ENCODE measurements around the gene WDR75. TPM values are rescaled to one million over a fixed set of nuclear protein-coding genes. Genes with fewer than 3 reads are reported as not detected.
"Not testable (repeated sequence)": the region's sequence is repeated elsewhere in the genome, so short reads cannot be mapped to it uniquely, and the experiment has no call there.

The WDR75 gene
- total RNA-seq, 1 experiment from 2014 or later: 82.7 TPM

- Histone ChIP-seq H3K36me3 (ENCODE audit: insufficient read depth, low read length) (no peaks in the 10 kb centered on the region), H3K27me3 (ENCODE audit: low read length) (no peaks in the 10 kb centered on the region), H2AFZ (ENCODE audit: low read length) (no peak overlapping the region), H3K9me2 (replicated peaks; ENCODE audit: insufficient read depth, low read length) (no peaks in the 10 kb centered on the region), H3K4me3 (ENCODE audit: low read length) (no peak overlapping the region), H3K79me2 (ENCODE audit: low read length) (no peaks in the 10 kb centered on the region), H3K9ac (ENCODE audit: low read length) (no peak overlapping the region), H3K27ac (ENCODE audit: low read length) (no peak overlapping the region), H3K4me1 (ENCODE audit: low read length) (no peaks in the 10 kb centered on the region), H3K4me2 (ENCODE audit: low read depth, low read length, poor library complexity, severe bottlenecking) (no peak overlapping the region), H3K9me3 (ENCODE audit: low read length) (no peaks in the 10 kb centered on the region), H4K20me1 (ENCODE audit: insufficient read depth, low read depth, low read length) (no peaks in the 10 kb centered on the region)
- DNase-seq: no peak
Measured at GRCh38 chr2:189427872-189428271, 13.4 kb upstream of the WDR75 start.

DNA sequence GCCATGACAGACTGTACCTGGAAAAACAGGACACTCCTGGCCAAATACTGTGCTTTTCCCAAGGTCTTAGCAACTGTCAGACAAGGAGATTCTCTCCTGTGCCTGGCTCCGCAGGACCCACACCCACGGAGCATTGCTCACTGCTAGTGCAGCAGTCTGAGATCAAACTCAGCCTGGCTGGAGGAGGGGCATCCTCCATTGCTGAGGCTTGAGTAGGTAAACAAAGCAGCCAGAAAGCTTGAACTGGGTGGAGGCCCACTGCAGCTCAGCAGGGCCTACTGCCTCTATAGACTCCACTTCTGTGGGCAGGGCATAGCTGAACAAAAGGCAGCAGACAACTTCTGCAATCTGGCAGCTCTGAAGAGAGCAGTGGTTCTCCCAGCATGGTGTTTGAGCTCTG is 10.8 kb upstream of the WDR75 start:
- not testable (repeated sequence) for H3K4me1 ChIP-seq (ENCODE audit: low read length); H3K9me2 ChIP-seq (replicated peaks; ENCODE audit: insufficient read depth, low read length); H3K4me3 ChIP-seq (ENCODE audit: low read length); H3K36me3 ChIP-seq (ENCODE audit: insufficient read depth, low read length); DNase-seq; H3K4me2 ChIP-seq (ENCODE audit: low read depth, low read length, poor library complexity, severe bottlenecking); H3K9ac ChIP-seq (ENCODE audit: low read length); H3K27me3 ChIP-seq (ENCODE audit: low read length); H3K79me2 ChIP-seq (ENCODE audit: low read length); H4K20me1 ChIP-seq (ENCODE audit: insufficient read depth, low read depth, low read length); H2AFZ ChIP-seq (ENCODE audit: low read length); H3K9me3 ChIP-seq (ENCODE audit: low read length); H3K27ac ChIP-seq (ENCODE audit: low read length)

GRCh38 chr2:189435803-189436202 is 5.5 kb upstream of the WDR75 start:
- H3K27me3 ChIP-seq (ENCODE audit: low read length); H3K27ac ChIP-seq (ENCODE audit: low read length); H3K36me3 ChIP-seq (ENCODE audit: insufficient read depth, low read length); H3K9me2 ChIP-seq (replicated peaks; ENCODE audit: insufficient read depth, low read length); H4K20me1 ChIP-seq (ENCODE audit: insufficient read depth, low read depth, low read length); H2AFZ ChIP-seq (ENCODE audit: low read length); H3K9me3 ChIP-seq (ENCODE audit: low read length); H3K4me3 ChIP-seq (ENCODE audit: low read length); H3K79me2 ChIP-seq (ENCODE audit: low read length); DNase-seq; H3K4me2 ChIP-seq (ENCODE audit: low read depth, low read length, poor library complexity, severe bottlenecking); H3K9ac ChIP-seq (ENCODE audit: low read length): not testable (repeated sequence)
- H3K4me1 ChIP-seq (ENCODE audit: low read length): peaks cover 17% of the 10 kb centered on the region

DNA sequence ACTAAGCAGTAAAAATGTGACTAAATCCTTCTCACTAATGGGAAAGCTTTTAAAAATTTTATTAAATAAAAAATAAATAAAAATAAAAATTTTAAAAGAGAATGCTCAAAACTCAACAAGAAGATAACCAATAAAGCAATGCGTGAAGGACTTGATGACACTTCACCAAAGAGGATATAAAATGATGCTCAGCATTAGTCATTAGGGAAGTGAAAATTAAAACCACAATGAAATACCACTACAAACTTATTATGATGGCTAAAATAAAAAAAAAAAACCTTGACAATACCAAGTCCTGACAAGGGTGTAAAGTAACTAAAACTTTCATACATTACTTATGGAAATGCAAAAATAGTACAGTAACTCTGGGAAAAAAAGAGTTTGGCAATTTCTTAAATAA is 3.3 kb upstream of the WDR75 start:
- Histone ChIP-seq H3K9ac (ENCODE audit: low read length) (no peak overlapping the region), H2AFZ (ENCODE audit: low read length) (no peak overlapping the region), H4K20me1 (ENCODE audit: insufficient read depth, low read depth, low read length) (no peaks in the 10 kb centered on the region), H3K36me3 (ENCODE audit: insufficient read depth, low read length) (peaks cover under 1% of the 10 kb centered on the region; the same call in 1 of the 2 replicates), H3K9me3 (ENCODE audit: low read length) (no peaks in the 10 kb centered on the region), H3K4me3 (ENCODE audit: low read length) (no peak overlapping the region), H3K9me2 (replicated peaks; ENCODE audit: insufficient read depth, low read length) (no peaks in the 10 kb centered on the region), H3K4me2 (ENCODE audit: low read depth, low read length, poor library complexity, severe bottlenecking) (no peak overlapping the region), H3K4me1 (ENCODE audit: low read length) (peaks cover 25% of the 10 kb centered on the region), H3K27ac (ENCODE audit: low read length) (no peak overlapping the region), H3K27me3 (ENCODE audit: low read length) (no peaks in the 10 kb centered on the region), H3K79me2 (ENCODE audit: low read length) (peaks cover 17% of the 10 kb centered on the region)
- no peak for DNase-seq

DNA sequence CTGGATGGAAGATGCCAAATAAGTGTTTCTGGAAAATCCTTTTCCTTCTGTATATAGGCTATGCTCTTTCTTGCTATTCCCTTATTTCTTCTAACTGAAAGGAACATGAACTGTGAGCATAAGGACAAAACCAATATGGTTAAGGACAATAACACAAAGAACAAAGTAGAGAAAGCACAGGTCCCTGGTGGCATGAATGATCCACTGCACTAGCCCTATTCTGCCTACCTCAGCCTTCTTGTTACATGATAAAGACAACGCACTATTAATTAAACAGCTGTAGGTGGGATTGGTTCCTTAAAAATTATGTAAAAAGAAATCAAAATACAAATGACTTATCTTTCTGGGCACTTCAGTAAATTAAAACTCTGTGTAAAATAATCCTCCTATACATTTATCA is 1.9 kb upstream of the WDR75 start:
- no peak overlapping the region for H3K9ac ChIP-seq (ENCODE audit: low read length)
- no peaks in the 10 kb centered on the region for H3K9me3 ChIP-seq (ENCODE audit: low read length)
- H3K27ac ChIP-seq (ENCODE audit: low read length): no peak overlapping the region
- no peak for DNase-seq
- peaks cover 39% of the 10 kb centered on the region for H3K4me1 ChIP-seq (ENCODE audit: low read length)
- H3K79me2 ChIP-seq (ENCODE audit: low read length): peaks cover 31% of the 10 kb centered on the region
- H2AFZ ChIP-seq (ENCODE audit: low read length): no peak overlapping the region
- H3K4me2 ChIP-seq (ENCODE audit: low read depth, low read length, poor library complexity, severe bottlenecking): no peak overlapping the region
- H3K36me3 ChIP-seq (ENCODE audit: insufficient read depth, low read length): peaks cover 13% of the 10 kb centered on the region; the same call in 1 of the 2 replicates
- 0 out of 2 replicates have a peak, but pooled peaks cover 3% of the 10 kb centered on the region for H4K20me1 ChIP-seq (ENCODE audit: insufficient read depth, low read depth, low read length)
- no peaks in the 10 kb centered on the region for H3K27me3 ChIP-seq (ENCODE audit: low read length)
- no peak overlapping the region for H3K4me3 ChIP-seq (ENCODE audit: low read length)
- no peaks in the 10 kb centered on the region for H3K9me2 ChIP-seq (replicated peaks; ENCODE audit: insufficient read depth, low read length)

DNA sequence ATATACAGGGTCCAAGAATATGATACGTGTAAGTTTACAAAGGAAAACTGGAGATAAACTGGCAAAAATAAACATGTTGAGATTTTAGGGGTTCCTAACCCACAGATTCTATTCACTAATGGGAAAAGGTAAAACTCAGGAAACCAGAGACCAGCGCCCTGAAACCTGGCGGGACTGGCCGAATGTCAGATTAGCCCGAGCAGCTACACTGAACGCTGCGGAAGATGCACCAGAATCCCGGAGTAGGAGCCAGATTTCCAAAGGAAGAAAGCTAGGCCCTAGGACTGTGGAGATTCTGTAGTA is 679 bp upstream of the WDR75 start:
- H4K20me1 ChIP-seq (ENCODE audit: insufficient read depth, low read depth, low read length): 0 out of 2 replicates have a peak, but pooled peaks cover 7% of the 10 kb centered on the region
- peak overlapping the region; percentile 89 for H3K4me3 ChIP-seq (ENCODE audit: low read length)
- H3K4me1 ChIP-seq (ENCODE audit: low read length): peaks cover 42% of the 10 kb centered on the region
- H3K9me3 ChIP-seq (ENCODE audit: low read length): no peaks in the 10 kb centered on the region
- H3K4me2 ChIP-seq (ENCODE audit: low read depth, low read length, poor library complexity, severe bottlenecking): peak overlapping the region; percentile 91
- peak overlapping the region; percentile 72 for H3K27ac ChIP-seq (ENCODE audit: low read length)
- no peak for DNase-seq
- H3K36me3 ChIP-seq (ENCODE audit: insufficient read depth, low read length): peaks cover 25% of the 10 kb centered on the region; the same call in 1 of the 2 replicates
- H3K9ac ChIP-seq (ENCODE audit: low read length): peak overlapping the region; percentile 80
- peaks cover 44% of the 10 kb centered on the region for H3K79me2 ChIP-seq (ENCODE audit: low read length)
- no peaks in the 10 kb centered on the region for H3K27me3 ChIP-seq (ENCODE audit: low read length)
- no peaks in the 10 kb centered on the region for H3K9me2 ChIP-seq (replicated peaks; ENCODE audit: insufficient read depth, low read length)
- H2AFZ ChIP-seq (ENCODE audit: low read length): peak overlapping the region; percentile 93

DNA sequence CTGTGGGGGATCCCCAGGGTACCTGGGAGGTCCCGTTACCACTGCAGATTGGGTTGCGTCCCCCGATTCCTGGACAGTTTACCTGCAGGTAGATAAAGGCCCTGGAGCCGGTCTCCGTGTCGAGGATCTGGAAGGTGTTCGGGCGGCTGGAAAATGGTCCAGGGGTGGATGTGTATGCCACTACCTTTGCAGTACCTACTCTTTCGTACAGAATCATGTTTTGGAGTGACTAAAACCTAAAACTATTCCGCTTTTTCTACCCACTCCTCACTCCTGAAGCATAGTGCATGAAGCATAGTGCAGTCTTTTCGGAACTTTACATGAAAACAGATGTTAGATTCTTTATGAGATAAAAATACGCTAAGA is 418 bp downstream of the WDR75 start:
- Histone ChIP-seq H3K4me1 (ENCODE audit: low read length) (peaks cover 42% of the 10 kb centered on the region), H3K9ac (ENCODE audit: low read length) (peak overlapping the region; percentile 80), H2AFZ (ENCODE audit: low read length) (peak overlapping the region; percentile 93; the same call in 1 of the 2 replicates), H3K27me3 (ENCODE audit: low read length) (no peaks in the 10 kb centered on the region), H3K27ac (ENCODE audit: low read length) (peak overlapping the region; percentile 72; the same call in 1 of the 2 replicates), H4K20me1 (ENCODE audit: insufficient read depth, low read depth, low read length) (0 out of 2 replicates have a peak, but pooled peaks cover 14% of the 10 kb centered on the region), H3K9me2 (replicated peaks; ENCODE audit: insufficient read depth, low read length) (no peaks in the 10 kb centered on the region), H3K36me3 (ENCODE audit: insufficient read depth, low read length) (peaks cover 30% of the 10 kb centered on the region), H3K79me2 (ENCODE audit: low read length) (peaks cover 55% of the 10 kb centered on the region), H3K9me3 (ENCODE audit: low read length) (no peaks in the 10 kb centered on the region), H3K4me3 (ENCODE audit: low read length) (peak overlapping the region; percentile 89), H3K4me2 (ENCODE audit: low read depth, low read length, poor library complexity, severe bottlenecking) (peak overlapping the region; percentile 91)
- no peak for DNase-seq

GRCh38 chr2:189442468-189442867 is 1.2 kb downstream of the WDR75 start:
- Histone ChIP-seq H4K20me1 (ENCODE audit: insufficient read depth, low read depth, low read length) (peaks cover 17% of the 10 kb centered on the region; the same call in 1 of the 2 replicates), H2AFZ (ENCODE audit: low read length) (no peak overlapping the region), H3K4me3 (ENCODE audit: low read length) (peak overlapping the region; percentile 89), H3K27me3 (ENCODE audit: low read length) (no peaks in the 10 kb centered on the region), H3K27ac (ENCODE audit: low read length) (no peak overlapping the region), H3K36me3 (ENCODE audit: insufficient read depth, low read length) (peaks cover 37% of the 10 kb centered on the region), H3K4me1 (ENCODE audit: low read length) (peaks cover 38% of the 10 kb centered on the region), H3K9me2 (replicated peaks; ENCODE audit: insufficient read depth, low read length) (no peaks in the 10 kb centered on the region), H3K9ac (ENCODE audit: low read length) (peak overlapping the region; percentile 80), H3K9me3 (ENCODE audit: low read length) (no peaks in the 10 kb centered on the region), H3K79me2 (ENCODE audit: low read length) (peaks cover 62% of the 10 kb centered on the region), H3K4me2 (ENCODE audit: low read depth, low read length, poor library complexity, severe bottlenecking) (peak overlapping the region; percentile 91)
- no peak for DNase-seq

DNA sequence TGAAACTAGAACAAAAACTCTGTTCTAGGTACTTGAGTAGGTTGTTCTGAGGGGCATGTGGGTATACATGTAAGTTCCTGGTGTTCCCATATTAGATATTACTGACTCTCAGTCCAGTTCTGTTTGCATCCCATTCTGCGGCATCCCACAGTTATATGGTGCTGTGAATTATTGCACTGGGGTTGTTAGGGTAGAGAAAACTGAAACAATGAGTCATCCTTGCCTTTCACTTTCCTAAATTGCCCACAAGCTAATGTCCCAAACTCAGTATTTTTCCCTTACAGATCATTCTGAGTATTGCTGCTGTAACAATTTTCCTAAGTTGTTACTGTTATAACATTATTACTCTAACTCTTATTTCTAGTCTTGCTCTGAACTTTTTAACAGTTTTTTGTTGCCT is 3.0 kb downstream of the WDR75 start:
- H4K20me1 ChIP-seq (ENCODE audit: insufficient read depth, low read depth, low read length): peaks cover 17% of the 10 kb centered on the region; the same call in 1 of the 2 replicates
- no peak overlapping the region for H3K9ac ChIP-seq (ENCODE audit: low read length)
- no peaks in the 10 kb centered on the region for H3K27me3 ChIP-seq (ENCODE audit: low read length)
- no peak for DNase-seq
- H3K27ac ChIP-seq (ENCODE audit: low read length): no peak overlapping the region
- peaks cover 33% of the 10 kb centered on the region for H3K4me1 ChIP-seq (ENCODE audit: low read length)
- no peak overlapping the region for H2AFZ ChIP-seq (ENCODE audit: low read length)
- no peaks in the 10 kb centered on the region for H3K9me2 ChIP-seq (replicated peaks; ENCODE audit: insufficient read depth, low read length)
- no peak overlapping the region for H3K4me2 ChIP-seq (ENCODE audit: low read depth, low read length, poor library complexity, severe bottlenecking)
- peaks cover 79% of the 10 kb centered on the region for H3K79me2 ChIP-seq (ENCODE audit: low read length)
- no peak overlapping the region for H3K4me3 ChIP-seq (ENCODE audit: low read length)
- no peaks in the 10 kb centered on the region for H3K9me3 ChIP-seq (ENCODE audit: low read length)
- H3K36me3 ChIP-seq (ENCODE audit: insufficient read depth, low read length): peaks cover 51% of the 10 kb centered on the region

Data from Karpas-422 (cell line).